B cell (primary cell): ENCODE data around the gene PLEKHA8.

Experiments used
- CTCF ChIP-seq: fragments of 200-600 bp; IDR thresholded peaks from one replicate; pipeline ENCODE4 v1.8.0; 2022; ENCODE audit warnings: antibody characterized with exemption, mild to moderate bottlenecking
- EZH2 ChIP-seq: IDR thresholded peaks from 2 replicates; pipeline ENCODE4 v1.6.1; 2012; ENCODE audit warnings: borderline replicate concordance, low read depth, mild to moderate bottlenecking, moderate library complexity, low read length; ENCODE audit not compliant: insufficient read depth, poor library complexity, severe bottlenecking

DNA sequence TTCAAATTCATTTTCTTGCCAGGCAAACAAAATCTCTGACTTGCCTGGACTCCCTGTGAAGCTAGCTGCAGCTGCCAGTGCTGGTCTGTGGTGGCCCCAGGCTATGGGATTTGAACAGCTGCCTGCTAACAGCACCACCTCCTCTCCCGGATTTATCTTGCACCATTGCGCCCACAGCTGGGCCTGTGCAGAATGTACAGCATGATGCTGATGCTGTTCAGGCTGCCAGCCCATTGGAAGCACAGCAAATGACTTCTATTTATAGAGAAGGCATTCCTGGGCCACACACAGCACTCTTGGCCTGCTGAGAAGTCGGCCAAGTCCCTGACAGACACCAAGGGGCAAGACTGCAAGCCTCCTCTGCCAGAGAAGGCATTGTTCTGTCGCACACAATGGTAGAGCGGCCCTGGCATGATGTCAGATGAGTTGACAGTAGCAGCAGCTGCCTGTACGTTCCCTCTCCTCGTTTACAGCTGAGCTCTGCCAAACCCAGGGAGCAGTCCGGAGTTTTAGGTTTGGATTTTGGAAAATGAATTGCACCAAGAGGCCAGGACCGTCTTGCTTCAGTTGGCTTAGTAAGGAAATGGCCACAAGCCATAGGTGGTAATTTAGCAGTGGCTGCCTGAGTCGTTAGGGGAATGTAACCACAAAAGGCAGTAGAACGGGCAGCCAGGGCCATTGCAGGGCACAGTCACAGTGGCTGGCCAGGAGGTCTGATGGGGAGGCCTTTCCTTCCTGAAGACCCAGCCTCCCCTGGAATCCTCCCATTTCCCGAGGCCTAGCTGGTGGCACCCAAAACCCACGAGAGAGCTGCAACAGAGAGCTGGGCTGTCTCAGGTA is 145.1 kb downstream of the PLEKHA8 start:
- TF ChIP-seq CTCF (no peak), EZH2 (no peak)
